Activated naive CD4-positive, alpha-beta T cell treated with anti-CD3 and anti-CD28 coated beads, Interleukin-2, amount 50 U/mL, for 16 hours (primary cell): ENCODE data around the gene CGREF1.

Experiments used
- DNase-seq: peaks from one replicate; pipeline ENCODE4 v3.0.0-alpha.2; 2020

Gene CGREF1

GRCh38 chr2:27118525-27119329, at the start of gene CGREF1:
CGREF1 (minus strand) TSS chr2:27119128; CDS start chr2:27104366, 14,762 bp downstream.
- peak; percentile 30 for DNase-seq

- DNase-seq = no peak
Measured at GRCh38 chr2:27164960-27165763, 46.2 kb upstream of the CGREF1 start.

- DNase-seq = no peak
Measured at GRCh38 chr2:27162151-27163121, 43.5 kb upstream of the CGREF1 start.

GRCh38 chr2:27160191-27160590, 41.3 kb upstream of the CGREF1 start:
- no peak for DNase-seq

- no peak for DNase-seq
Measured at GRCh38 chr2:27159271-27159670, 40.3 kb upstream of the CGREF1 start.

- no peak for DNase-seq
Measured at GRCh38 chr2:27158468-27158867, 39.5 kb upstream of the CGREF1 start.

GRCh38 chr2:27155069-27155520, 36.2 kb upstream of the CGREF1 start:
- no peak for DNase-seq

- no peak for DNase-seq
Measured at GRCh38 chr2:27154488-27154887, 35.6 kb upstream of the CGREF1 start.

GRCh38 chr2:27152796-27153464, 34.0 kb upstream of the CGREF1 start:
- no peak for DNase-seq

- DNase-seq = no peak
Measured at GRCh38 chr2:27152102-27152795, 33.3 kb upstream of the CGREF1 start.

GRCh38 chr2:27150639-27151230, 31.8 kb upstream of the CGREF1 start:
- no peak for DNase-seq

GRCh38 chr2:27149570-27150405, 30.9 kb upstream of the CGREF1 start:
- no peak for DNase-seq

- no peak for DNase-seq
Measured at GRCh38 chr2:27148801-27149439, 30.0 kb upstream of the CGREF1 start, which contains the start of gene TCF23. TCF23 (plus strand) TSS chr2:27149004; CDS start chr2:27149134, 130 bp downstream.

GRCh38 chr2:27147935-27148334, 29.0 kb upstream of the CGREF1 start:
- DNase-seq = no peak

GRCh38 chr2:27145682-27146081, 26.8 kb upstream of the CGREF1 start:
- no peak for DNase-seq

GRCh38 chr2:27143285-27143684, 24.4 kb upstream of the CGREF1 start:
- no peak for DNase-seq

GRCh38 chr2:27139310-27139709, 20.4 kb upstream of the CGREF1 start, which contains the start of gene PRR30:
PRR30 (minus strand) TSS chr2:27139410; CDS start chr2:27138329, 1,081 bp downstream.
- no peak for DNase-seq

- DNase-seq = no peak
Measured at GRCh38 chr2:27138111-27138510, 19.2 kb upstream of the CGREF1 start.

- DNase-seq = no peak
Measured at GRCh38 chr2:27137322-27137935, 18.5 kb upstream of the CGREF1 start.
